Heart right ventricle (tissue), 16 donors: Measurements from ENCODE around the gene DOCK3. TPM values are rescaled to one million over a fixed set of nuclear protein-coding genes. Genes with fewer than 3 reads are reported as not detected.

Experiments used
- ATAC-seq, 8 donors: fragments of 200-7000 bp; cut with Tn5 transposase; one replicate each; pipeline ENCODE4 v1.9.1; 2020; ENCODE audit warnings: mild to moderate bottlenecking in 8 of 8, moderate library complexity in 8 of 8, moderate number of reproducible peaks in 1 of 8
- DNase-seq, 2 donors: peaks; one replicate each; pipeline ENCODE4 v3.0.0-alpha.2; 2020
- H3K27ac ChIP-seq, 10 donors: fragments of 200-600 bp; sonication (generic) in 2 of 10; one replicate each; pipeline versions ENCODE4 v1.5.0 to v1.8.0; 2020 to 2022; ENCODE audit warnings: mild to moderate bottlenecking in 3 of 10
- H3K27me3 ChIP-seq, 7 donors: fragments of 200-600 bp; one replicate each; pipeline ENCODE4 v1.8.0; 2021 to 2022; ENCODE audit warnings: mild to moderate bottlenecking in 2 of 7
- H3K36me3 ChIP-seq, 9 donors: fragments of 200-600 bp; sonication (generic) in 1 of 9; one replicate each; pipeline versions ENCODE4 v1.5.0 to v1.8.0; 2020 to 2022; ENCODE audit warnings: mild to moderate bottlenecking in 2 of 9
- H3K4me1 ChIP-seq, 9 donors: fragments of 200-600 bp; sonication (generic) in 1 of 9; one replicate each; pipeline versions ENCODE4 v1.5.0 to v1.8.0; 2020 to 2022; ENCODE audit warnings: mild to moderate bottlenecking in 4 of 9
- H3K4me3 ChIP-seq, 10 donors: fragments of 200-600 bp; sonication (generic) in 2 of 10; one replicate each; pipeline versions ENCODE4 v1.5.0 to v1.8.0; 2020 to 2022; ENCODE audit warnings: mild to moderate bottlenecking in 7 of 10, moderate library complexity in 2 of 10
- H3K9me3 ChIP-seq, 11 donors: fragments of 200-600 bp in 10 of 11; sonication (generic) in 2 of 11; one replicate each; pipeline versions ENCODE4 v1.5.0 to v1.8.0; 2013 to 2022; ENCODE audit warnings: mild to moderate bottlenecking in 2 of 11, control low read depth in 1 of 11, moderate library complexity in 1 of 11
- WGBS, 2 donors: extraction: QIAGEN DNeasy Blood & Tissue Kit; methylation state at CpG; one replicate each; pipeline ENCODE4 v1.1.7; 2013; ENCODE audit warnings: inconsistent platforms in 1 of 2; 5-methylcytosine and 5-hydroxymethylcytosine counted together
- intact Hi-C, 10 donors: fragments of 100-400 bp; cut with DNase I; formaldehyde crosslinking; loops; one replicate each; pipeline versions ENCODE4 v1.11.1 to v1.14.2; 2022
- polyA plus RNA-seq, 2 donors: library from polyadenylated mRNA; stranded (reverse); fragments of 200-250 nt; gene quantifications; one replicate each; pipeline ENCODE4 v1.2.3, GENCODE V29; 2013
- total RNA-seq, 10 donors: library from RNA; stranded (reverse); fragmentation: NEBNext Ultra II Directional in 3 of 10; extraction: Animal tissue kit (Norgen Biotek cat#: 25700) in 3 of 10; gene quantifications; one replicate each; pipeline versions ENCODE4 v1.2.1 to v1.2.4, GENCODE V29; 2021 to 2023
- TF ChIP-seq, protein P1 (sequence below), 9 donors: fragments of 200-600 bp; sonication (generic) in 2 of 9; IDR thresholded peaks; one replicate each; pipeline versions ENCODE4 v1.5.0 to v1.8.0; 2021 to 2022; ENCODE audit warnings: antibody characterized with exemption in 9 of 9, mild to moderate bottlenecking in 5 of 9, moderate library complexity in 1 of 9
- donor health status: Arrhythmogenic right ventricular cardiomyopathy.
- donor health status: ischemic (EF 13 %, LVEDD 7.1; RV severe dilation, severe dysfunction).
- donor health status: healthy with polysubstance abuse.
- donor health status: DM: no; HTN: yes; CAD: no.
- donor health status: DM: no; HTN: no; CAD: no.
- donor health status: ischemic (EF 25% LVEDD 6.9; RV normal size, moderate dysfunction).
- donor health status: ischemic (EF 25% LVEDD 5.7; RV mildly dilated, moderate dysfunction).
- donor health status: healthy.
- donor health status: DM: yes; HTN: yes; CAD: no.
- donor health status: Ischemic cardiomyopathy.
- donor health status: ischemic (EF 35%, LVEDD 5.7; RV mildly dilated, moderate dysfunction).
- donor health status: nonischemic (EF 11% LVEDD 7.7; RV severe dilation, severe dysfunction).
- donor health status: DM: yes; HTN: yes; CAD: no.
- donor health status: PGD.
- donor health status: ischemic (EF 29% LVEDD 5.4; RV normal size, mild dysfunction).
- donor health status: nonischemic (EF 23%, LVEDD 6.1; RV moderate dilation, normal function).

DOCK3 gene
- total and polyA plus RNA-seq, 12 donors: 1.2 to 6.6 (median 4.7) TPM

DNA sequence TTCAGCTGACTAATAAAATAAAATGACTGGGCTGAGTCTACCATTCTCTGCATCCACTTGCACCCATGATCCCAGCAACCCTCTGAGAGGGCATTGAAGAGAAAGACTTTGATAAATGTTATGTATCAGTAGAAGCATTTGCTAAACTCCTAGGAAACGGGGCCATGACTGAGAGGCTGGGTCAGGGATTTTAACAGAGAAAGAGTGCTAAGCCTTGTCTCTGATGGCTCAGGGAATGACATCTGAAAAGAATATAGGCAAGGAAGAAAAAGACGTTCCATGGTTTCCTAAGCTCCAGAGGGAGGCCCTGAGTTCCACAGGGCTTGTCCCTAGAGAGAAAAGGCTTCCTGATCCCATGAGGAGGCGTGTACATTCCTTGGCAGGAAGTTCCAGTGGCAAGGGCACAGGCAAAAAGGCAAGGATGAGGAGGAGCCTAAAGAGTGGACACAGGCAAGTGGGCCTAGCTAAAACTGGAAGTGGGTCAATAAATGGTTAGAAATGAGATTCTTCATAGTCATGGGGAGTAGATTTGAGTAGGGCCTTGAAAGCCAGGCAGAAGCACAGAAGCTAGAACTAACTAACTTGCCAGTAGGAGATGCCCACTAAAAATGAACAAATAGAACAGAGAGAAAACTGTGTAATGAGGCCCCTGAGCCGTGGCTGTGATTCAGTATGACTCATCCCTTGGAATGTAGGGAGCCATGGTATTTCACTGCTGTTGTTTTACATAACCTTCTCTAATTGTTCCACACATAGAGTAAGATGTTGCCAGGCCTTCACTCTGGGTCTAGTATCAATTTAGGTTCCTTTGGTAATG is 665.5 kb downstream of the DOCK3 start:
- ATAC-seq (peak; percentile 55 to 87 (median 66)), DNase-seq (no peak)
- no peak overlapping the region for H3K4me3 ChIP-seq
- H3K36me3 ChIP-seq: no peaks in the 10 kb centered on the region
- TF ChIP-seq, protein P1, sequence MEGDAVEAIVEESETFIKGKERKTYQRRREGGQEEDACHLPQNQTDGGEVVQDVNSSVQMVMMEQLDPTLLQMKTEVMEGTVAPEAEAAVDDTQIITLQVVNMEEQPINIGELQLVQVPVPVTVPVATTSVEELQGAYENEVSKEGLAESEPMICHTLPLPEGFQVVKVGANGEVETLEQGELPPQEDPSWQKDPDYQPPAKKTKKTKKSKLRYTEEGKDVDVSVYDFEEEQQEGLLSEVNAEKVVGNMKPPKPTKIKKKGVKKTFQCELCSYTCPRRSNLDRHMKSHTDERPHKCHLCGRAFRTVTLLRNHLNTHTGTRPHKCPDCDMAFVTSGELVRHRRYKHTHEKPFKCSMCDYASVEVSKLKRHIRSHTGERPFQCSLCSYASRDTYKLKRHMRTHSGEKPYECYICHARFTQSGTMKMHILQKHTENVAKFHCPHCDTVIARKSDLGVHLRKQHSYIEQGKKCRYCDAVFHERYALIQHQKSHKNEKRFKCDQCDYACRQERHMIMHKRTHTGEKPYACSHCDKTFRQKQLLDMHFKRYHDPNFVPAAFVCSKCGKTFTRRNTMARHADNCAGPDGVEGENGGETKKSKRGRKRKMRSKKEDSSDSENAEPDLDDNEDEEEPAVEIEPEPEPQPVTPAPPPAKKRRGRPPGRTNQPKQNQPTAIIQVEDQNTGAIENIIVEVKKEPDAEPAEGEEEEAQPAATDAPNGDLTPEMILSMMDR (IDR thresholded peaks at IDR 0.05): no peak
- intact Hi-C loops: no loop called here
- peaks cover 0 to 18% (median 12%) of the 10 kb centered on the region in 9 donors for H3K4me1 ChIP-seq
- no peaks in the 10 kb centered on the region for H3K9me3 ChIP-seq
- peak overlapping the region in 7 of 10 donors; percentile 3 to 50 (median 37) for H3K27ac ChIP-seq
- WGBS, 2 donors: 50 to 61% methylated on average over 4 of the region's 4 CpGs
- H3K27me3 ChIP-seq: no peaks in the 10 kb centered on the region

DNA sequence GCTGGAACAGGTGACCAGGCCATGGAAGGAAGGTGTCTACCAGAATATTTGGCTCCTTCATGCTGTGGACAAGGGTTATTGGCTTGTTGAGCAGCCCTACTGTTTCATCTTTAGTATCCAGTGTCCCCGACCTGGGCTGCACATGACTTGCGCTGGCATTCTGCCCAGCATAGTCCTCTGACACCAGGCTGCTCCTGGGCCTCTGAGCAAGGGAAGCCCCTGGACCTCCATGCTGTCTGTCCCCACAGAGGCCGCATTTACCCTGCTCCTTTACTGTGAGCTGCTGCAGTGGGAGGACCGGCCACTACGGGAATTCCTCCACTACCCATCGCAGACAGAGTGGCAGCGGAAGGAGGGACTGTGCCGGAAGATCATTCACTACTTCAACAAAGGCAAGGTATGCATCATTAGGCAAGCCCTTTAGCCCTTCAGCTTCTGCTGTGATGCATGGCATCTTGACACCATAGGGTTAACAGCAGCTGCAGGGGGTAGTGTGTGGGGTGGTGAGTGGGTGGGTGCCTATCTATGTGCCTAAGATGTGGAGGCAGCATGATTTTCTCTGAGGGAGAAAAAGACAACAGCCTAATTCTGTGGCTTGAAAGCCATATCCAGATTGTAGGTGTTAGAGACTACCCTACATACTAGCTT is 666.4 kb downstream of the DOCK3 start:
- Histone ChIP-seq H3K27ac (peak overlapping the region in 2 of 10 donors; percentile 8 to 37), H3K4me3 (no peak overlapping the region), H3K36me3 (no peaks in the 10 kb centered on the region), H3K9me3 (no peaks in the 10 kb centered on the region), H3K27me3 (no peaks in the 10 kb centered on the region), H3K4me1 (peaks cover 0 to 18% (median 12%) of the 10 kb centered on the region in 9 donors)
- intact Hi-C loops: no loop called here
- ATAC-seq: peak in 4 of 8 donors; percentile 16 to 57 (median 28)
- TF ChIP-seq, protein P1 (IDR thresholded peaks at IDR 0.05): no peak
- peak; percentile 13 to 17 for DNase-seq
- WGBS, 2 donors: 79 to 83% methylated on average over 8 of the region's 8 CpGs

GRCh38 chr3:51343918-51344687 is 669.4 kb downstream of the DOCK3 start:
- WGBS, 2 donors: 86 to 90% methylated on average over 7 of the region's 7 CpGs
- no peak for ATAC-seq
- H3K4me3 ChIP-seq: no peak overlapping the region

More at GRCh38 chr3:51343918-51344687, 669.4 kb downstream of the DOCK3 start:
- Histone ChIP-seq H3K4me1 (peaks cover 0 to 18% (median 12%) of the 10 kb centered on the region in 9 donors), H3K9me3 (peaks cover 0 to 4% (median 0%) of the 10 kb centered on the region in 11 donors), H3K27ac (no peak overlapping the region), H3K27me3 (no peaks in the 10 kb centered on the region), H3K36me3 (no peaks in the 10 kb centered on the region)
- DNase-seq: no peak
- TF ChIP-seq, protein P1 (IDR thresholded peaks at IDR 0.05): no peak
- intact Hi-C loops: no loop called here
